Ovary (tissue), 3 donors: ENCODE results near the gene CDKN2B-AS1.

ENCODE experiments used
- POLR2A ChIP-seq: fragments of 450-650 bp; IDR thresholded peaks from one replicate; pipeline ENCODE4 v1.6.1; 2017; ENCODE audit warnings: antibody characterized with exemption, mild to moderate bottlenecking, moderate library complexity
- TF ChIP-seq, protein P1 (sequence below), 3 donors: fragments of 450-650 bp in 2 of 3; fragments of 200-600 bp in 1 of 3; IDR thresholded peaks; one replicate each; pipeline versions ENCODE4 v1.5.1 to v1.8.0; 2016 to 2022; ENCODE audit warnings: antibody characterized with exemption in 3 of 3, mild to moderate bottlenecking in 1 of 3
- donor health status: DM: no; HTN: no; CAD: no.

DNA sequence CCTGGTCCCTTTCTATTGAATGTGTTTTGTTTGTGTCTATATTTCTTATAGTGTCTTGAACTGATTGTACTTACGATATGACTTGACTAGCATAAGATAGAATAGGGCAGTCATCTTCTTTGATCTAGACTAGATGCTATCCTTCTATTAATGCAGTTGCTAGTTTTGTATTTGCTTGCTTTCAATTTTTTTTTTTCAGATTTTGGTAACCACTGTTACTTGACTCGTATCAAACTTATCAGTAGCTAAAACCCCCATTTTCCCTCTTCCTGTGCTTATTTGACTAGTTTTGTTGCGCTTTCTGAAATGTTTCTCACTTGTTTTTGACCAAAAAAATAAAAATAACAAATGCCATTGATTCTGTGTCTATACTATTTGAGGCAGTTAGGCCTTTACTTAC, 83.5 kb downstream of the CDKN2B-AS1 start:
- TF ChIP-seq, protein P1, sequence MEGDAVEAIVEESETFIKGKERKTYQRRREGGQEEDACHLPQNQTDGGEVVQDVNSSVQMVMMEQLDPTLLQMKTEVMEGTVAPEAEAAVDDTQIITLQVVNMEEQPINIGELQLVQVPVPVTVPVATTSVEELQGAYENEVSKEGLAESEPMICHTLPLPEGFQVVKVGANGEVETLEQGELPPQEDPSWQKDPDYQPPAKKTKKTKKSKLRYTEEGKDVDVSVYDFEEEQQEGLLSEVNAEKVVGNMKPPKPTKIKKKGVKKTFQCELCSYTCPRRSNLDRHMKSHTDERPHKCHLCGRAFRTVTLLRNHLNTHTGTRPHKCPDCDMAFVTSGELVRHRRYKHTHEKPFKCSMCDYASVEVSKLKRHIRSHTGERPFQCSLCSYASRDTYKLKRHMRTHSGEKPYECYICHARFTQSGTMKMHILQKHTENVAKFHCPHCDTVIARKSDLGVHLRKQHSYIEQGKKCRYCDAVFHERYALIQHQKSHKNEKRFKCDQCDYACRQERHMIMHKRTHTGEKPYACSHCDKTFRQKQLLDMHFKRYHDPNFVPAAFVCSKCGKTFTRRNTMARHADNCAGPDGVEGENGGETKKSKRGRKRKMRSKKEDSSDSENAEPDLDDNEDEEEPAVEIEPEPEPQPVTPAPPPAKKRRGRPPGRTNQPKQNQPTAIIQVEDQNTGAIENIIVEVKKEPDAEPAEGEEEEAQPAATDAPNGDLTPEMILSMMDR (IDR thresholded peaks at IDR 0.05) = no peak
- TF ChIP-seq POLR2A = no peak
